HG02678 (cell line): ENCODE measurements around the gene ADGRG6.
"Not testable (repeated sequence)": the region's sequence is repeated elsewhere in the genome, so short reads cannot be mapped to it uniquely, and the experiment has no call there.

Experiments used
- ATAC-seq: cut with Tn5 transposase; IDR thresholded peaks from one replicate; pipeline ENCODE4 v1.9.1; 2021; ENCODE audit warnings: mild to moderate bottlenecking, moderate library complexity; ENCODE audit not compliant: unreplicated experiment

Gene ADGRG6

DNA sequence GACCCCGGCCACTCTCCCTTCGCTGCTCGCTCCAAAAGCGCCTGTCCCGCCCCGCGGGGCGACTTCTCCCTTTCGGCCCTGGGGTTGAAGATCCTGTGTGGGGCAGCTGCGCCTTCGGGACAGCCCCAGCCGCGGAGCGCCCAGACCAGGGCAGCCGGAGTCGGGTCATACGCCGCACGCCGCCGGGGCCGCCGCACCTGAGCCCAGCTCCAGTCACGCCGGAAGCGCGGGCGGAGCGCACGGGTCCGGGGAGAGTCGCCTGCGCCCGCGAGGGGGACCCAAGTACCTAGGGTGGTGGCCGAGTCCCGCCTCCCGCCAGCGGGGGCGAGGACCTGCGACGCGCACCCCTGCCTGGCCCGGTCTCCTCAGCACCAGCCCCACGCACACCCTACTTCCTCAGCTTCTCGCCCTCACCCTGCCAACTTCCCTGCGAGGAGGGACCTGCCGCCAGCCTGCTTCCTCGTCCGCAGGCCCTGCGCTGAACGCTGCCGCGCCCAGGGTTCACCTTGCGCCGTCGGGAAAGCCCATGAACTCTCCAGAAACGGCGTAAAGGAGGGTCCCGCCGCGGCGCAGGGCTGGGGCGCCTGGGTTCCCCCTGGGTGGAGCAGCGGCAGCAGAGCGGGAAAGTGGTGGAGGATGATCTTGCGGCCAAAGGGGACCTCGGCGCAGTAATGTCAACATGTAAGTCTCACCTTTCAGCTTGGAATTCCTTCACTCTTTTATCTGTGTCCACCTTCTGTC lies at the start of gene ADGRG6:
ADGRG6 (plus strand) TSS at position 357 of the 741 bp plus-strand sequence; CDS start at position 680, 323 bp downstream.
- peak; percentile 76 for ATAC-seq

DNA sequence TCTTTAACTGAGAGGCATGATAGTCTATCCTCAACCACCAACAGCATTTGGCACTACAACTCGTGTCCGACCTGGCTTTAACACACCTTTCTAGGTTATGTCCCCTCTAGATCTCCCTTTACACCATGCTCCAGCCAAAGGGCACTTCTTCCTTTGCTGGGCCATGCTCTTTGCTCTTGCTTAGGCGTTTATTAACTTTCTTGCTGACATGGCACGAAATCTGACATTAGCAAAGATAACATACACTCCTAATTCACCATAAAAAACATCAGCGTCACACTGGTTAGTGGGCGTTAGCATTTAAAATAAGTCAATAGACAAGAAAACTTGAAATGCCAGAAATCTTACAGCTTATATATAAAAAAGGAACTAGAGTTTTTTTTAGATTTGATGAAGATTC lies 47.3 kb upstream of the ADGRG6 start:
- ATAC-seq, result no peak

DNA sequence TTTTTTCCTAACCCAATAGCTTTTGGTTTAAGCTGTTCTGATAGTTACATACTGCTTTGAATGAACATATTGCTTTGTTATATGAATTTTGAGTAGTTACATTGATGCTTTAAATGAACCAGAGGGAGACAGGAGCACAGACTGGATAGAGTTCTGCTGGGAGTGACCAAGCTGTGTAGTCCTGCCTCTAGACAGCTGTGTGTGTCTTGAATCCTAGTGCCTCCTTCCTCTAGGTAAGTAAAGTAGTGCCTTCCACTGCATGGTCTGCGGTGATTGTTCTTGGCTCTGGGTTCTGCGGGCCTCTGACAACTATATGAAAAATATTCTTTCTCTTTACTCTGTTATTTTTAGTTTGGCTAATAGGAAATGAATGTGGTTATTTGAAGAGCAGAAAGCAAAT lies 46.0 kb upstream of the ADGRG6 start:
- no peak for ATAC-seq

DNA sequence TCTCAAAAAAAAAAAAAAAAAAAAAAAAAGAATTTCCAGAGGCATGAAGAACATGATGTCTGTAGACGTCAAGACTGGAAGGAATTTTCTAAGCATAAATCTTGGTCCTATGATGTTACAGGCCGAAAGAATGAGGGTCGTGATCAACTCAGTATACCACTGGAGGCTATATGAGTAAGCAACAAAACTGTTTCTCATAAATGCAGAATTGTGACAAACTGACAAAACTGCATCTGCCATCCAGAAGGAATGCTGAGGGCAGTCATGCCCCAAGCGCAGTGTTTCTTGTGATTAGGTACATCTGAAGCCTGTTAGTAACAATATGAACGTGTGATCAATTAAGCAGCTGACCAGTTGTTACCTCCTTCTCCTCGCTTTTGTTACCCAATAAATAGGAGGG lies 43.5 kb upstream of the ADGRG6 start:
- no peak for ATAC-seq

DNA sequence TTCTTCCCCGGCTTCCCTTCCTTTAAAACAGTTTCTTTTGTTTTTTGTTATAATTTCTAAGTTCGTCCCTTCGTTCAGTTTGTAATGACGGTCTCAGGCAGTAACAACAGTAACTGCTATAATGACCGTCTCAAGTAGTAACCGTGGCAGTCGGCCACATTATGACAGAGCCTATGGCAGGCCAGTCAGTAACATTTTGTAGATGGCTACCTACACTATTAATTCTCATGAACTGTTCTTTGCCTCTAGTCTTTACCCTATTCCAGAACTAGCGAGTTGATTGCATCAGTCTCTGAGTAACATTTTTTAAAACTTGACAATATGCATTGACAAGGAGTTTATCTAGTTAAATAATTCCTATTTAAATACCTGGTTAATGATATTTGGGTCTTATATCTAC lies 43.0 kb upstream of the ADGRG6 start:
- no peak for ATAC-seq

DNA sequence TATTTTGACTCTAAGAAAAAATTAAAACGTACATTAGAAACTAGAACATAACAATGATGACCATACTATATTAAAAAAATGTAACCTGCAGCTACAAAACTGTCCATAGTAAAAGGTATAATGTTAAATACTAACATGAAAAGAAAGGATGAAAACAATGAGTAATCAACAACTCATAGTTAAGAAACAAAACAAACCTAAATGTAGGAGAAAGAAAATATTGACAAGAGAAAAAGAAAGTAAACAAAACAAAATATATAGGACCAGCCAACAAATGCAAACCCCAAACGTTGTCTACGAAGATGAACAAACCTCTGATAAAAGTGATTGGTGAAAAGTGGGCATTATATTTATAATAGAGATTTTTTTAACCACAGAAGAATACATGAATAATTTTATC lies 41.1 kb upstream of the ADGRG6 start:
- no peak for ATAC-seq

DNA sequence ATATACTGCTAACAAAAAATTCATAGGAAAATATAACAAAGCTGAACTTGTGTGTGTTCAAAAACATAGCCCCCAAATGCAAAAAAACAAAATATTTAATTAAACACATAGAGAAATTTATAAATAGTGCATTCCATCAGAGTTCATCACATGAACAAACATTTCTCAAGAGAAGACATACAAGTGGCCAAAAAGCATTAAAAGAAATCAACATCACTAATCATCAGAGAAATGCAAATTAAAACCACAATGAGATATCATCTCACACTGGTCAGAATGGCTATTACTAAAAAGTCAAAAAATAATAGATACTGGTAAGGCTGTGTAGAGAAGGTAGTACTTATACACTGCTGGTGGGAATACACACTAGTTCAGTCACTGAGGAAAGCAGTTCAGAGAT lies 39.6 kb upstream of the ADGRG6 start:
- ATAC-seq, result no peak

DNA sequence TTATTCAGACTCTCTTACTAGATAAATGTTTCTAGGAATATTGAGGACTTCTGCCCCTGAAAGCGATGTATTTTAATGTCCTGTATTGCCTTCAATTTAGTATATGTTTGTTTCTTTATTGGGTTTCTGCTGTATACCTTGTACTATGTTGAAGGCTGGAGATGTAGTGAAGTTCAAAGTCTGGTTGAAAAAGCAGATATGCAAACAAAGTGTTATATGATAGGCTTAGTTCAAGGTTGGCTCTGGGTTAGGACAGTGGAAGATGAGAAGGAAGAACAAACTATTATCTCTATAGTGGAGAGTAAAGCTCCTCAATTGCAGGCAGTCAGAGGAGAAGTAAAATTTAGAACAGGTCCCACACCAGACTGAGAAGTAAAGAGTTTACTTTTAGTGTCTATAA lies 36.3 kb upstream of the ADGRG6 start:
- ATAC-seq, result no peak

DNA sequence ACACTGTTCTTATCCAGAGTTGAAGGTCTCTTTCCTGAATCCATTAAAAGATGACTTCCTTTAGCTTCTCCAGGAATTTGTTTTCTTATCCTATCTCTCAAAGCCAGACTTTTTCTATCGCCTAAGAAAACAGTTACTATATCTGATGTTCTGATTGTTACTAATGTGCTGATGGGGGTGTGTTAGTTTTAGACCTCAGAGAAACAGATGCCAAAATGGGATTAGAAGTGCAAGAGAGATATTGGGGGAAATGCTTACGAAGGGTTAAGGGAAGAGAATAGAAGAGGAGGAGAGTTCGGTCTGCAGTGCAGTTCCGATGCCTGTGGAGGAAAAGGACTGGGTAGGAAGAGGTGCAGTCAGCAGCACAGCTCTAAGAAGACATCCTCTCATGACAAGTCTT lies 35.7 kb upstream of the ADGRG6 start:
- no peak for ATAC-seq

DNA sequence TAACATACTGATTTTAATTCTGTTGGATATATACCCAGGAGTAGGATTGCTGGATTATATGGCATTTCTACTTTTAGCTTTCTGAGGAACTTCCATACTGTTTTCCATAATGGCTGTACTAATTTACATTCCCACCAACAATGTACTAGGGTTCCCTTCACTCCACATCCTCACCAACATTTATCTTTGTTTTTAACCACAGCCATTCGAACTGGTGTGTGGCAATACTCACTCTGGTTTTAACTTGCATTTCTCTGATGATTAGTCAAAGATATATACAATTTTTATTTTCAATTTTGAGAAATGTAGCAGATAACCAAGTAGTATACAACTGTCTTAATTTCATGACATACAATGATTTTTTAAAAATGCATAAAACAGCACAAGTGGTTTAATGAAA lies 30.3 kb upstream of the ADGRG6 start:
- no peak for ATAC-seq

DNA sequence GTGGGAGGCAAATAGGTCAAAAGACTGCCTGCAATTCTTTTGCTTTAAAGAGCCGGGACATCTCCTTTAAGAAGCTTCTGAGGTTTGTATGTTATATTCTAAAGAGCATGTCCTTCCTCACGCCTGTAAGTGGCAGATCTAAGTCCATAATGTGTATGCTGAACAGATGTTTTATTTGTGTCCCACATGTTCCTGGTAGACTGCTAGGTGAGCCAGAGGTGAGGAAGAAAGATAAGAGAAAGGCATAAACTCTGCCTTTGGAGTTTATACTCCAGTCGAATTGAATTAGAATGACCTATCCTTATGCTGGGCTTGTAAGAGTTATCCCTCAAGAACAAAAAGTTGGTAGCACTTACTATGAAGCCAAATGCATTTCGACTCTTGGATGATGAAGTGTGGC lies 27.2 kb upstream of the ADGRG6 start:
- ATAC-seq, result no peak

DNA sequence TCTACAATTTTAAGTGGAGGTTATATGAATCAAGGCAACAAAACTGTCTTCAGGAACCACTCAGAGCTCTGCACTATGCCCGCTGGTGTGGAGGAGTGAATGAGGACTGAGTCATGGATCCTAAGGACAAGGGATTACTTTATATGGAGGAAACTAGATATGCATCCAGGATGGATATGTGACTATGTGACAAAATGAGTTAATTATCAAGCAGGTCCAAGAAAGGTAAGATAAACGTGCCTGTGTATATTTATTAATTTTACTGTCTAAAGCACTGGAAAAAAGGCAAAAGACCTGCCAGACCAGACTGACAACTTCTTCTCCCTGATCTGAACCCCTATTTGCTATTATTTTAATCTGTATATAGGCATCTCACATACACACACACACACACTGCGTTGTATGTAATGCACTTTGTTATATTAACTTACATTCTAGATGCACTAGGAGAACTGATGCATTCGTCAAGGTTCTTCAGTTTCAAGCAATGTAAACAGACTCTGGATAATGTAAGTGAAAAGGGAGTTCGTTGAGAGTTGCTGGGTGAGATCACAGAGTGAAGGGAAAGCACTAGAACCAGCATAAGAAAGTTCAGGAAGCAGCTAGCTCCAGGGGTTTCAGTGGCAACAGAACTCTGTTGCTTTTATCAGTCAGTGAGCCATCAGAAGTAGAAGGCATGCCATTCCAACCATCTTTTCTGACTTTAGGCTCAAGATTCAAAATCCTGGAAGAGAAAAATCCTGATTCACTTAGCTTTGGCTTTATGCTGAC lies 26.4 kb upstream of the ADGRG6 start:
- ATAC-seq, result no peak

DNA sequence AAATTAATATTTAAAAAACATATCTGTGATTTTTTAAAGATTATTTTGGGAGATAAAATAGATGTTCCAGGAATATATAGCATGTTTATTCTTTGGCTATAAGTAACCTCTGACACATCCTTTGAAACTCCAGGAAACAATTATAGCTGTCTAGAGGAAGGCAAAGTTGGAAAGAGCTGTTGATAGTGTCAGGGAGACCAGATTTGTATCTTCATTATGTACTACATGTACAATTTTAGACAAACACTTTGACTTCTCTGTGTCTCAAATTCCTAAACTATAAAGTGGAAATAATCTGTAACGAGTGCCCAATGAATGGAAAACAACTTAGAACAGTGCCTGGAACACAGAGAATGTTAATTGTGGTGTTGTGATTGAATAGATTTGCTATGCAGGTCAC lies 25.6 kb upstream of the ADGRG6 start:
- ATAC-seq, result no peak

DNA sequence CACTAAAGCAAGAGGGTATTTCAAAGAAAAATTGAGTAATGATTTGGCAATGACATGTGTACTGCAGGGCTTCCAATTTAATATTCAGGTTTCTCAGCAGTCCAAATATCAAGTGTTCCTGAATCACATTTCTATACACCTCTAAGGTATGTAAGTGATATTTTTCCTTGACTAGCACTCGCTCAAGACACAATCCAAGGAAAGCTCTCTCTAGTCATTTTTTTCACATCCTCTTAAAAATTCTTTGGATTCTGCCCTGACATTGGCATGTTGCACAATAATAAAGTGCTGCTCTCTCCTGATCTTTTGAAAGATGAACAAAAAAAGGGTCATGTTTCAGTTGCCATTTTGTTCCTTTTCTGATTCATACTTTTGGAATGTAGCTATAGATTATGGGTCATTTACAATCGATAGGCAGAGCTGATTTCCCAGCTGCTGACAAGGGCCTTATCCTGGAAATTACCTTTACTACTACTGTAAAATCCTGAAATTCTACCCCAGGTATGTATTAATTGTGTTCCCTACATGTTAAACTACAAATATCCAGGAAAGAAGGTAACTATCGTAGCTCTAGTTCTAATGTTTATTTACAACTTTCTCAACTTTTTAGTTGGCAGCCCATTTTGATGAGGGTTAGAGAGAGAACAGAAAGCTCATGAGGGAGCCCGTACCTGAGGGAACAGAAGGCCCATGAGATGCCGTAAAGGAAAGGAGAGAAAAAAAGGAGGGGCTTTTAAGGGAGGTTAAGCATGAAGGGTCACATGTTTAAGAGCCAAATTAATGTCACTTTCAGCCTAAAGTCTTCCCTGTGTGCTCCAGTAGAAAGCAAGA lies 22.2 kb upstream of the ADGRG6 start:
- ATAC-seq, result no peak

DNA sequence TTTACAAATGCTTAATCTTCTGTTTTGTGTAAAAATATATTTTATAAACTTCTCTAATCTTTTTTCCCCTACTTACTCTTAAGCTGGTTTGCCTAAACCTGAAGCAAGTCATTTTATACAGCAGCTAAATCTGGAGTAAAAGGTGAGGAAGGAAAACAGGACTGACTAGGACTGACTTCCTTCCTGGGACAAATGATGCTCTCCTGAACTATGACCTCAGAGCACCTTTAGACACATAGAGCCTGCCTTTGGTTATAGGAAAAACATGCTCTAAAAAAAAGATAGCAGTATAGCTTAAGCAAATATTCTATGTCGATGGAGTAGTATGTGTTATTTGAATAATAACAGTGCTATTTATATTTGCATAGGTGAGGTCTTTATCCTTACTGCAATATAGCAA lies 21.5 kb upstream of the ADGRG6 start:
- no peak for ATAC-seq

DNA sequence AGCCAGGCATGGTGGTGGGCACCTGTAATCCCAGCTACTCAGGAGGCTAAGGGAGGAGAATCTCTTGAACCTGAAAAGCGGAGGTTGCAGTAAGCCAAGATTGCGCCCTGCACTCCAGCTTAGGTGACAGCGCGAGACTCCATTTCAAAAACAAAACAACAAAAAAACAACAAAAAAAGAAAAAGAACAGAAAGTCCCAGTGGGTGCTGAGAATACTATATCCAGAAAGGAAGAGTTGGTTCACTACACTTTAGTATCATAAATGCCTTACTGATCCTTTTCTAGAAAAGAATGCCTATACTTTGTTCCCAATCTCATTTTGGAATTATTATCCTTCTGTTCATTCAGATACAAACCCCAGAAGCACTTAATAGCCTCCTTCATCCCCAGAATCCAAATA lies 20.9 kb upstream of the ADGRG6 start:
- ATAC-seq, result no peak

DNA sequence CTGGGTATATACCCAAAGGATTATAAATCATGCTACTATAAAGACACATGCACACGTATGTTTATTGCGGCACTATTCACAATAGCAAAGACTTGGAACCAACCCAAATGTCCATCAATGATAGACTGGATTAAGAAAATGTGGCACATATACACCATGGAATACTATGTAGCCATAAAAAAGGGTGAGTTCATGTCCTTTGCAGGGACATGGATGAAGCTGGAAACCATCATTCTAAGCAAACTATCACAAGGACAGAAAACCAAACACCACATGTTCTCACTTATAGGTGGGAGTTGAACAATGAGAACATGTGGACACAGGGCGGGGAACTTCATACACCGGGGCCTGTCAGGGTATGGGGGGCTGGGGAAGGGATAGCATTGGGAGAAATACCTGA lies 18.7 kb upstream of the ADGRG6 start:
- ATAC-seq, result not testable (repeated sequence)

DNA sequence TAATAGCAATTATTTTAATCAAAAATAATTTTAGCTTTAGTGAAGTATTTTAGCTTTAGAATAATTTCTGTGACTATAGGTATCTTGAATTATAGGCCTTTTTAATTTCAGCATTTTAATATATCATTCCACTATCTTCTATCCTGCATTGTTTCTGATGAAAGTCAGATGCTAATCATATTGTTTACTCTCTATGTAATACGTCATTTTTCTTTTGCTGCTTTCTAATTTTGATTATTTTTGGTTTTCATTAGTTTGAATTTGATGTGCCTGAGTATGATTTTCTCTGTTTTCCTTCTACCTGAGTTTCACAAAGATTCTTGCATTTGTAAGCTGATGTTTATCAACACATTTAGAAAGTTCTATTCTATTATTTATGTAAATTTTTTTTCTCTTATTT lies 17.4 kb upstream of the ADGRG6 start:
- no peak for ATAC-seq

DNA sequence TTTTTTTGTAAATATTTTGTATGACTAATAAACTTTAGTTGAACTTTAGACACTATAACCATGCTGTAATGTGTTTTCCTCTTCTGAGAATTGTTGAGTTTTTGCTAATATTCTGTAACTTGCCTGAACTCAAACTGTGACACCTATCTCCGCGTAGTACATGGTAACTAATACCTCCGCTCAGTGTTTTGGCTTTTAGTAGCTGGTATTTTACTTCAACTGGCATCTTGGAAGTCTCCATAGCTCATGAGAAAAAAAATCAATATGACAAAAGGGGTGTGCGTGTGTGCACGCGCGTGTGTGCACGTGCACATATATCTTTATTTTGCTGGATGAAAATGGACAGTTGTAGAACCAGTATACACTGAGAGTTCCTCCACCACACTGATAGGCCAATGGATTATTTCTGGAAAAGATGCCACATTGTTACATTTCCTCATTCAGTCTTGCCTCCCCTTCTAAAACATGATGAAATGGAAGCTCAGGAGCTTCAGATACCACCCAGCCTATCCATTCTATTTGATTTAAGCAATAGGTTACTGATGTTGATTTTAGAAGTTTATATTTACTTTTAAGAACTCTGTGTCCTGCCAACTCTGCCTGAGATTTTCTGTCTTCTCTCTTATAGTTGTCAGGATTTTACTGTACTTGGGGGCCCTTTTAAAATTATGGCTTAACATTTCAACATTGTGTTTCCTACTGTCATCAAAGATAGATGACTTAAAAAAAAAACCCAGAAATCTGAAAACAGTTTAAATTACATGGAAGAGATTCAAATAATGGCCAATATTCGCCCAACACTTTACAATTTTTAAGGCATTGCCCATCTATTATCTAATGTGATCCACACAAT lies 16.3 kb upstream of the ADGRG6 start:
- no peak for ATAC-seq

DNA sequence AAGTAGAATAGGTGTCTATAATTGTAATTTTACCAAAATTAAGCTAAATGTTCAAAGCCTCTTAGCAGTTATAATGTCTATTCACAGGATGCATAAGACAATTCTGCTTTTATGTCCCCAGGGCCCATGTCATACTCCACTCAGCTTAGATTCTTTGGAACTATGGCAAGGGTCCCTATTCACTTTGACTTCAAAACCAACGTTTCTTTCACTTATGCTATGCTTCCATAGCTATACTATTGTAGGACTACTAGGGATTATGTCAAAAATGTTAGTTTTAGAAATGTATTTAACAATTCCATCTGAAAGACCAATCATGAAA lies 15.8 kb upstream of the ADGRG6 start:
- ATAC-seq, result no peak

DNA sequence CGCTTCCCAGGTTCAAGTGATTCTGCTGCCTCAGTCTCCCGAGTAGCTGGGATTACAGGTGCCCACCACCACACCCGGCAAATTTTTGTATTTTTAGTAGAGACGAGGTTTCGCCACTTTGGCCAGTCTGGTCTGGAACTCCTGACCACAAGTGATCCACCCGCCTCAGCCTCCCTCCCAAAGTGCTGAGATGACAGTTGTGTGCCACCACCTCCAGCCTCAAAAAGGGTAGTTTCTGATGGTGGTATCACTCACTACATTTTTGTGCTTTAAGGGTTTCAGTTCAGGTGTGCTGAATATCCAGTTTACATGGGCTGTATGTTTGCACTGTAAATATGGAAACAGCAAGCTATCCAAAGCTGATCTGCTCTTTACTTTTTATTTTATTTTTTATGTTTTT lies 12.1 kb upstream of the ADGRG6 start:
- no peak for ATAC-seq
